GM13976 (cell line): Measurements from ENCODE around the gene HEATR5A.
"Not testable (repeated sequence)": the region's sequence is repeated elsewhere in the genome, so short reads cannot be mapped to it uniquely, and the experiment has no call there.

Experiments
- DNase-seq: peaks from one replicate; pipeline ENCODE4 v3.0.0; 2012; ENCODE audit warnings: low spot score
- CTCF ChIP-seq: IDR thresholded peaks from 2 replicates; pipeline ENCODE4 v1.5.1; 2012; ENCODE audit warnings: borderline replicate concordance, mild to moderate bottlenecking; ENCODE audit not compliant: insufficient read depth; ENCODE audit errors: extremely low read depth, missing control alignments, control extremely low read depth
- in situ Hi-C: fragments of 300-500 bp; cut with MboI; formaldehyde crosslinking; loops from one replicate; pipeline ENCODE4 v1.12.0; 2022; ENCODE audit warnings: low sequenced_read_pairs, mixed read lengths, inconsistent platforms; ENCODE audit not compliant: unreplicated experiment

Gene HEATR5A

GRCh38 chr14:31268216-31268615 is 152.1 kb downstream of the HEATR5A start:
- in situ Hi-C loops: no loop called here
- DNase-seq: no peak
- TF ChIP-seq CTCF: no peak

GRCh38 chr14:31266437-31267331 is 153.7 kb downstream of the HEATR5A start:
- TF ChIP-seq CTCF: no peak
- no peak for DNase-seq
- in situ Hi-C loops: no loop called here

GRCh38 chr14:31265701-31266398 is 154.5 kb downstream of the HEATR5A start:
- DNase-seq: no peak
- in situ Hi-C loops: no loop called here
- no peak for TF ChIP-seq CTCF

- TF ChIP-seq CTCF: no peak
- in situ Hi-C loops: no loop called here
- DNase-seq: no peak
These were observed 156.7 kb downstream of the HEATR5A start for GRCh38 chr14:31263485-31264133.

- DNase-seq: no peak
- TF ChIP-seq CTCF: no peak
- in situ Hi-C loops: no loop called here
These were observed 158.3 kb downstream of the HEATR5A start for GRCh38 chr14:31261859-31262731.

- DNase-seq: no peak
- no peak for TF ChIP-seq CTCF
- in situ Hi-C loops: no loop called here
These were observed 158.9 kb downstream of the HEATR5A start for GRCh38 chr14:31261523-31261858.

GRCh38 chr14:31259040-31259435 is 161.3 kb downstream of the HEATR5A start:
- in situ Hi-C loops, DNase-seq: not testable (repeated sequence)
